H9 (cell line): ENCODE results near the gene ZNF446. TPM values are rescaled to one million over a fixed set of nuclear protein-coding genes. Genes with fewer than 3 reads are reported as not detected.

Experiments
- DNase-seq: peaks from one replicate; pipeline ENCODE4 v3.0.0-alpha.2; 2017
- H2AFZ ChIP-seq: one replicate; pipeline ENCODE4 v1.6.1; 2013; ENCODE audit warnings: mild to moderate bottlenecking, low read length, control low read depth, moderate library complexity
- H2AK5ac ChIP-seq: 2 replicates; pipeline ENCODE4 v1.6.1; 2013; ENCODE audit warnings: low read length, control low read depth, mixed read lengths; ENCODE audit not compliant: insufficient read length
- H2BK120ac ChIP-seq: one replicate; pipeline ENCODE4 v1.6.1; 2013; ENCODE audit warnings: low read depth, mild to moderate bottlenecking, low read length, control low read depth, inconsistent platforms; ENCODE audit not compliant: poor library complexity, severe bottlenecking
- H2BK12ac ChIP-seq: 2 replicates; pipeline ENCODE4 v1.6.1; 2013; ENCODE audit warnings: low read length, control low read depth, mixed read lengths, low read depth; ENCODE audit not compliant: insufficient read length
- H2BK15ac ChIP-seq: 2 replicates; pipeline ENCODE4 v1.6.1; 2013; ENCODE audit warnings: low read depth, low read length, control low read depth
- H2BK20ac ChIP-seq: one replicate; pipeline ENCODE4 v1.6.1; 2013; ENCODE audit warnings: low read depth, mild to moderate bottlenecking, low read length, control low read depth, inconsistent platforms; ENCODE audit not compliant: poor library complexity, severe bottlenecking
- H2BK5ac ChIP-seq: 2 replicates; pipeline ENCODE4 v1.6.1; 2013; ENCODE audit warnings: low read length, control low read depth, mixed read lengths; ENCODE audit not compliant: insufficient read length
- H3K14ac ChIP-seq: 2 replicates; pipeline ENCODE4 v1.6.1; 2013; ENCODE audit warnings: low read length, control low read depth; ENCODE audit not compliant: insufficient read depth
- H3K18ac ChIP-seq: 2 replicates; pipeline ENCODE4 v1.6.1; 2013; ENCODE audit warnings: low read depth, mild to moderate bottlenecking, mixed read lengths, low read length, control low read depth; ENCODE audit not compliant: insufficient read length
- H3K23ac ChIP-seq: 2 replicates; pipeline ENCODE4 v1.6.1; 2013; ENCODE audit warnings: low read length, control low read depth, mixed read lengths, low read depth; ENCODE audit not compliant: insufficient read length
- H3K23me2 ChIP-seq: 2 replicates; pipeline ENCODE4 v1.6.1; 2013; ENCODE audit warnings: low read depth, mild to moderate bottlenecking, mixed read lengths, low read length, control low read depth; ENCODE audit not compliant: insufficient read length, poor library complexity, severe bottlenecking
- H3K27ac ChIP-seq: 2 replicates; pipeline ENCODE4 v1.5.1; 2013; ENCODE audit warnings: low read length, control low read depth, mixed read lengths, low read depth; ENCODE audit not compliant: insufficient read length
- H3K27me3 ChIP-seq: 2 replicates; pipeline ENCODE4 v1.6.1; 2013; ENCODE audit warnings: low read length, control low read depth, inconsistent platforms; ENCODE audit not compliant: insufficient read depth
- H3K4ac ChIP-seq: 2 replicates; pipeline ENCODE4 v1.6.1; 2013; ENCODE audit warnings: low read depth, mild to moderate bottlenecking, control low read depth, inconsistent platforms, low read length, moderate library complexity
- H3K4me1 ChIP-seq: 2 replicates; pipeline ENCODE4 v1.6.1; 2013; ENCODE audit warnings: low read length, control low read depth, inconsistent platforms; ENCODE audit not compliant: insufficient read depth
- H3K4me2 ChIP-seq: 2 replicates; pipeline ENCODE4 v1.6.1; 2013; ENCODE audit warnings: low read length, control low read depth, mixed read lengths; ENCODE audit not compliant: insufficient read length, insufficient read depth
- H3K56ac ChIP-seq: 2 replicates; pipeline ENCODE4 v1.6.1; 2013; ENCODE audit warnings: low read depth, mild to moderate bottlenecking, mixed read lengths, low read length, control low read depth; ENCODE audit not compliant: insufficient read length
- H3K79me1 ChIP-seq: 2 replicates; pipeline ENCODE4 v1.6.1; 2013; ENCODE audit warnings: low read depth, mild to moderate bottlenecking, moderate library complexity, low read length, control low read depth, inconsistent platforms; ENCODE audit not compliant: insufficient read depth, poor library complexity, severe bottlenecking
- H3K79me2 ChIP-seq: 2 replicates; pipeline ENCODE4 v1.6.1; 2013; ENCODE audit warnings: low read length, control low read depth, inconsistent platforms; ENCODE audit not compliant: insufficient read depth
- H3K9ac ChIP-seq: 2 replicates; pipeline ENCODE4 v1.6.1; 2013; ENCODE audit warnings: low read length, control low read depth, mixed read lengths; ENCODE audit not compliant: insufficient read length; ENCODE audit errors: extremely low read depth
- H3K9me3 ChIP-seq: one replicate; pipeline ENCODE4 v1.6.1; 2013; ENCODE audit warnings: low read depth, low read length, inconsistent platforms; ENCODE audit not compliant: control insufficient read depth
- H3T11ph ChIP-seq: one replicate; pipeline ENCODE4 v1.6.1; 2013; ENCODE audit warnings: mild to moderate bottlenecking, low read length, control low read depth, inconsistent platforms
- H4K20me1 ChIP-seq: one replicate; pipeline ENCODE4 v1.6.1; 2013; ENCODE audit not compliant: control insufficient read depth, insufficient read length, insufficient read depth
- H4K5ac ChIP-seq: 2 replicates; pipeline ENCODE4 v1.6.1; 2013; ENCODE audit warnings: low read depth, mild to moderate bottlenecking, mixed read lengths, low read length, control low read depth; ENCODE audit not compliant: insufficient read length
- H4K8ac ChIP-seq: replicated peaks from 2 replicates; pipeline ENCODE4 v1.6.1; 2013; ENCODE audit warnings: low read length, control low read depth, mixed read lengths, low read depth; ENCODE audit not compliant: insufficient read length
- H4K91ac ChIP-seq: 2 replicates; pipeline ENCODE4 v1.6.1; 2013; ENCODE audit warnings: low read depth, mild to moderate bottlenecking, moderate library complexity, mixed read lengths, low read length, control low read depth; ENCODE audit not compliant: insufficient read length
- H3K27ac Mint-ChIP-seq, 3 experiments: 2 replicates in 2 of 3; 3 replicates in 1 of 3; pipeline ENCODE4 v1.8.0; 2020 to 2021; ENCODE audit warnings: mixed read lengths in 3 of 3, mild to moderate bottlenecking in 1 of 3, moderate library complexity in 1 of 3
- H3K27me3 Mint-ChIP-seq: 2 replicates; pipeline ENCODE4 v1.8.0; 2021; ENCODE audit warnings: low read depth, mild to moderate bottlenecking, moderate library complexity, mixed read lengths
- H3K36me3 Mint-ChIP-seq, 3 experiments: 2 replicates in 2 of 3; 3 replicates in 1 of 3; pipeline ENCODE4 v1.8.0; 2020 to 2021; ENCODE audit warnings: low read depth in 3 of 3, mixed read lengths in 3 of 3; ENCODE audit not compliant: insufficient read depth in 1 of 3
- H3K4me1 Mint-ChIP-seq, 2 experiments: 2 replicates each; pipeline ENCODE4 v1.8.0; 2020; ENCODE audit warnings: mixed read lengths in 2 of 2
- H3K4me3 Mint-ChIP-seq, 2 experiments: 2 replicates in 1 of 2; 3 replicates in 1 of 2; pipeline ENCODE4 v1.8.0; 2020 to 2021; ENCODE audit warnings: mild to moderate bottlenecking in 2 of 2, mixed read lengths in 2 of 2, moderate library complexity in 1 of 2
- H3K9me3 Mint-ChIP-seq, 2 experiments: 2 replicates in 1 of 2; 3 replicates in 1 of 2; pipeline ENCODE4 v1.8.0; 2020; ENCODE audit warnings: mild to moderate bottlenecking in 2 of 2, mixed read lengths in 2 of 2, moderate library complexity in 1 of 2
- CTCF ChIP-seq: fragments of 200-600 bp; sonication (generic); conservative IDR thresholded peaks from 3 replicates; pipeline ENCODE4 v1.8.0; 2021; ENCODE audit warnings: antibody characterized with exemption, mild to moderate bottlenecking
- WGBS: extraction: QIAGEN DNeasy Blood & Tissue Kit; methylation state at CpG from one replicate; pipeline ENCODE4 v1.1.7; 2013; ENCODE audit warnings: missing lambda C conversion rate, low lambda C conversion rate, mixed read lengths; ENCODE audit not compliant: insufficient read length; ENCODE audit errors: extremely low coverage; 5-methylcytosine and 5-hydroxymethylcytosine counted together
- total RNA-seq: library from RNA; stranded (reverse); gene quantifications from 2 replicates; pipeline ENCODE4 v1.2.1, GENCODE V29; 2021

ZNF446 gene
- total RNA-seq, 1 experiment from 2014 or later, result 7.6 TPM

- no peak overlapping the region for H4K5ac ChIP-seq
- H2AK5ac ChIP-seq, result no peak overlapping the region
- H2BK20ac ChIP-seq, result no peak overlapping the region
- no peak overlapping the region for H2BK15ac ChIP-seq
- peak overlapping the region; percentile 34; the same call in 1 of the 2 replicates for H3K14ac ChIP-seq
- Mint-ChIP-seq H3K9me3 (peaks cover 0 to 3% of the 10 kb centered on the region in 2 experiments; a peak in 1 of 5 replicates), H3K4me3 (peak overlapping the region; percentile 86 to 99), H3K27ac (peak overlapping the region; percentile 1 to 78 (median 77); a peak in 6 of 7 replicates), H3K36me3 (no peaks in the 10 kb centered on the region; a peak in 1 of 7 replicates), H3K27me3 (peaks cover 4% of the 10 kb centered on the region), H3K4me1 (peaks cover 9 to 12% of the 10 kb centered on the region in 2 experiments)
- no peaks in the 10 kb centered on the region for H3K27me3 ChIP-seq
- WGBS, result no CpG with 5 or more reads among the region's 60 CpGs
- H2BK5ac ChIP-seq, result no peak overlapping the region
- H3K18ac ChIP-seq, result no peak overlapping the region
- no peak overlapping the region for H3K4ac ChIP-seq
- no peak overlapping the region for H2BK120ac ChIP-seq
- no peaks in the 10 kb centered on the region for H3K9me3 ChIP-seq
- peaks cover 14% of the 10 kb centered on the region for H3K23me2 ChIP-seq
- H3K56ac ChIP-seq, result no peak overlapping the region
- H4K20me1 ChIP-seq, result no peaks in the 10 kb centered on the region
- H2BK12ac ChIP-seq, result no peak overlapping the region
- peak overlapping the region; percentile 83 for H3K9ac ChIP-seq
- no peaks in the 10 kb centered on the region for H3K79me2 ChIP-seq
- peak; percentile 49 for TF ChIP-seq CTCF
- peak overlapping the region; percentile 54 for H2AFZ ChIP-seq
- no peak overlapping the region for H4K8ac ChIP-seq
- H3T11ph ChIP-seq, result no peak overlapping the region
- H3K4me1 ChIP-seq, result peaks cover 6% of the 10 kb centered on the region; the same call in 1 of the 2 replicates
- H3K23ac ChIP-seq, result no peak overlapping the region
- no peaks in the 10 kb centered on the region for H3K79me1 ChIP-seq
- H4K91ac ChIP-seq, result no peak overlapping the region
- peak; percentile 100 for DNase-seq
- H3K4me2 ChIP-seq, result peak overlapping the region; percentile 99
- H3K27ac ChIP-seq, result peak overlapping the region; percentile 31
Measured at GRCh38 chr19:58499021-58499927, 23.1 kb downstream of the ZNF446 start.
